Liver (tissue), 9 donors: Measurements from ENCODE around the gene RALGPS1. TPM values are rescaled to one million over a fixed set of nuclear protein-coding genes. Genes with fewer than 3 reads are reported as not detected.
A peak's percentile ranks its signal among the peaks of the same experiment; 100 is the strongest.

Experiments used
- DNase-seq: peaks from one replicate; pipeline ENCODE4 v3.0.0-alpha.2; 2017; ENCODE audit warnings: low spot score
- H3K27ac ChIP-seq, 2 donors: one replicate each; pipeline ENCODE4 v1.7.0; 2013; ENCODE audit warnings: inconsistent platforms in 2 of 2, low read length in 2 of 2, control low read depth in 1 of 2, low read depth in 1 of 2, mild to moderate bottlenecking in 1 of 2
- H3K27me3 ChIP-seq, 4 donors: one replicate each; pipeline versions ENCODE4 v1.6.1 to v1.7.0; 2013; ENCODE audit warnings: low read length in 3 of 4, inconsistent platforms in 1 of 4, mild to moderate bottlenecking in 1 of 4, moderate library complexity in 1 of 4; ENCODE audit not compliant: control insufficient read depth in 4 of 4, insufficient read depth in 4 of 4
- H3K36me3 ChIP-seq, 4 donors: one replicate each; pipeline versions ENCODE4 v1.6.1 to v1.7.0; 2013; ENCODE audit warnings: low read length in 3 of 4, mild to moderate bottlenecking in 3 of 4, low read depth in 1 of 4, moderate library complexity in 1 of 4; ENCODE audit not compliant: control insufficient read depth in 4 of 4, insufficient read depth in 3 of 4
- H3K4me1 ChIP-seq, 4 donors: one replicate each; pipeline versions ENCODE4 v1.6.1 to v1.7.0; 2013; ENCODE audit warnings: low read length in 3 of 4, mild to moderate bottlenecking in 3 of 4, moderate library complexity in 1 of 4; ENCODE audit not compliant: control insufficient read depth in 4 of 4, insufficient read depth in 4 of 4
- H3K4me3 ChIP-seq, 3 donors: one replicate each; pipeline versions ENCODE4 v1.6.1 to v1.7.0; 2013; ENCODE audit warnings: low read length in 3 of 3, control low read depth in 1 of 3, low read depth in 1 of 3, mild to moderate bottlenecking in 1 of 3
- H3K9ac ChIP-seq, 2 donors: one replicate each; pipeline ENCODE4 v1.7.0; 2013; ENCODE audit warnings: low read length in 2 of 2, mild to moderate bottlenecking in 2 of 2, moderate library complexity in 2 of 2, control low read depth in 1 of 2, low read depth in 1 of 2
- H3K9me3 ChIP-seq, 4 donors: one replicate each; pipeline versions ENCODE4 v1.6.1 to v1.7.0; 2013; ENCODE audit warnings: low read length in 3 of 4; ENCODE audit not compliant: control insufficient read depth in 4 of 4
- CTCF ChIP-seq: fragments of 150-350 bp; IDR thresholded peaks from 2 replicates; pipeline ENCODE4 v1.5.1; 2017; ENCODE audit warnings: improper control_type of control experiment, low read depth, low read length; ENCODE audit not compliant: missing input control
- EGR1 ChIP-seq, 2 donors: IDR thresholded peaks; 2 replicates each; pipeline ENCODE4 v1.6.1; 2016 to 2018; ENCODE audit warnings: antibody characterized with exemption in 2 of 2, low read depth in 2 of 2
- FOXA1 ChIP-seq: IDR thresholded peaks from 2 replicates; pipeline ENCODE4 v1.6.1; 2016; ENCODE audit warnings: antibody characterized with exemption
- FOXA2 ChIP-seq: IDR thresholded peaks from 2 replicates; pipeline ENCODE4 v1.6.1; 2016; ENCODE audit warnings: antibody characterized with exemption
- GABPA ChIP-seq, 2 donors: IDR thresholded peaks in 1 of 2; conservative IDR thresholded peaks in 1 of 2; 2 replicates each; pipeline ENCODE4 v1.6.1; 2016; ENCODE audit warnings: antibody characterized with exemption in 2 of 2, mild to moderate bottlenecking in 1 of 2, moderate library complexity in 1 of 2
- HNF4A ChIP-seq, 2 donors: conservative IDR thresholded peaks; 2 replicates each; pipeline ENCODE4 v1.6.1; 2016; ENCODE audit warnings: antibody characterized with exemption in 2 of 2, mild to moderate bottlenecking in 2 of 2
- HNF4G ChIP-seq: IDR thresholded peaks from 2 replicates; pipeline ENCODE4 v1.6.1; 2016; ENCODE audit warnings: antibody characterized with exemption
- JUND ChIP-seq, 2 donors: IDR thresholded peaks; 2 replicates each; pipeline ENCODE4 v1.6.1; 2016; ENCODE audit warnings: antibody characterized with exemption in 2 of 2
- NR2F2 ChIP-seq: IDR thresholded peaks from 2 replicates; pipeline ENCODE4 v1.6.1; 2016; ENCODE audit warnings: antibody characterized with exemption
- RXRA ChIP-seq, 2 donors: IDR thresholded peaks; 2 replicates each; pipeline ENCODE4 v1.6.1; 2017 to 2018; ENCODE audit warnings: antibody characterized with exemption in 2 of 2, mild to moderate bottlenecking in 1 of 2
- SP1 ChIP-seq: IDR thresholded peaks from 2 replicates; pipeline ENCODE4 v1.6.1; 2018; ENCODE audit warnings: antibody characterized with exemption, mild to moderate bottlenecking
- TAF1 ChIP-seq: conservative IDR thresholded peaks from 2 replicates; pipeline ENCODE4 v1.6.1; 2016; ENCODE audit warnings: antibody characterized with exemption, mild to moderate bottlenecking
- ZBTB33 ChIP-seq: IDR thresholded peaks from 2 replicates; pipeline ENCODE4 v1.6.1; 2016; ENCODE audit warnings: antibody characterized with exemption
- WGBS: extraction: QIAGEN DNeasy Blood & Tissue Kit; methylation state at CpG from one replicate; pipeline ENCODE4 v1.1.7; 2013; 5-methylcytosine and 5-hydroxymethylcytosine counted together
- polyA plus RNA-seq, 2 donors: library from polyadenylated mRNA; stranded (reverse) in 1 of 2; unstranded in 1 of 2; fragments of 200-250 nt in 1 of 2; fragments of >200 nt in 1 of 2; fragmentation: Nextera tagmentation in 1 of 2; extraction: Ambion mirVana in 1 of 2; gene quantifications; one replicate each; pipeline versions ENCODE4 v1.2.1 to v1.2.3, GENCODE V29; 2013 to 2015
- total RNA-seq, 2 donors: library from RNA; depleted of rRNA; stranded (reverse); fragments of >200 nt; gene quantifications; one replicate each; pipeline ENCODE4 v1.2.3, GENCODE V29; 2014
- TF ChIP-seq, protein P1 (sequence below): IDR thresholded peaks from 2 replicates; pipeline ENCODE4 v1.6.1; 2016; ENCODE audit warnings: antibody characterized with exemption
- TF ChIP-seq, protein P2 (sequence below): IDR thresholded peaks from 2 replicates; pipeline ENCODE4 v1.6.1; 2016; ENCODE audit warnings: antibody characterized with exemption
- donor health status: healthy.
- donor health status: healthy.
- donor health status: healthy.
- donor health status: healthy.
- donor health status: healthy.

RALGPS1 gene
- total and polyA plus RNA-seq, 4 donors = 1.4 to 2.7 (median 2.0) TPM

GRCh38 chr9:126919193-126919592 lies 4.6 kb downstream of the RALGPS1 start:
- H3K27ac ChIP-seq = no peak overlapping the region
- no peak for DNase-seq
- H3K36me3 ChIP-seq = no peaks in the 10 kb centered on the region
- H3K4me1 ChIP-seq = peaks cover 0 to 10% (median 7%) of the 10 kb centered on the region in 4 donors
- WGBS = 56% methylated on average over 1 of the region's 1 CpG
- no peak overlapping the region for H3K9ac ChIP-seq
- no peaks in the 10 kb centered on the region for H3K27me3 ChIP-seq
- no peaks in the 10 kb centered on the region for H3K9me3 ChIP-seq
- H3K4me3 ChIP-seq = no peak overlapping the region
- TF ChIP-seq RXRA (IDR thresholded peaks at IDR 0.05) = no peak
- TF ChIP-seq ZBTB33 = no peak
- TF ChIP-seq GABPA (IDR thresholded peaks at IDR 0.05 in 1 of 2, conservative IDR thresholded peaks at IDR 0.05 in 1 of 2) = no peak
- TF ChIP-seq, protein P1, sequence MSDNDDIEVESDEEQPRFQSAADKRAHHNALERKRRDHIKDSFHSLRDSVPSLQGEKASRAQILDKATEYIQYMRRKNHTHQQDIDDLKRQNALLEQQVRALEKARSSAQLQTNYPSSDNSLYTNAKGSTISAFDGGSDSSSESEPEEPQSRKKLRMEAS = no peak
- TF ChIP-seq NR2F2 = no peak
- no peak for TF ChIP-seq FOXA2
- peak; percentile 44 for TF ChIP-seq SP1
- TF ChIP-seq HNF4A (conservative IDR thresholded peaks at IDR 0.05) = peak; percentile 46 to 81
- TF ChIP-seq TAF1 = no peak
- no peak for TF ChIP-seq JUND (IDR thresholded peaks at IDR 0.05)
- no peak for TF ChIP-seq CTCF

DNA sequence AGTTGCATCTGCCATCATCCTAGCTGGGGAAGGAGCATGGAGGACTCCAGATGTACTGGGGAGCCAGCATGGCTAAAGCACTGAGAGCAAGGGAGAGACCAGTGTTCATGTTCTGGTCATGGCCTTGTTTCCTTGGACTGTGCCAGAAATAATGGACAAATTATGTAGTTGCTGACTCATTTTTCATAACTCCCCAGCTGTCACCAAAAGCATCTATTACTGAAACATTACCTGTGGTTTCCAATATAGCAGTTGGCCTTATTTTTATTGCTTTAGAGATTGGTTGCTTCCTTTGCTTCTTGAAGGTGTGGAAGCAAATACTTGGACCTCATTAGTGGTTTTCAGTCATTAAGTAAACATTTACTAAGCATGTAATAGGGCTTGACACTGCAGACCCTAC lies 11.3 kb downstream of the RALGPS1 start:
- H3K9ac ChIP-seq = no peak overlapping the region
- H3K4me3 ChIP-seq = no peak overlapping the region
- no peak for TF ChIP-seq JUND (IDR thresholded peaks at IDR 0.05)
- TF ChIP-seq EGR1 (IDR thresholded peaks at IDR 0.05; ENCODE audit: low read depth in 2 of 2) = no peak
- TF ChIP-seq HNF4G = no peak
- TF ChIP-seq RXRA (IDR thresholded peaks at IDR 0.05) = no peak
- TF ChIP-seq, protein P2, sequence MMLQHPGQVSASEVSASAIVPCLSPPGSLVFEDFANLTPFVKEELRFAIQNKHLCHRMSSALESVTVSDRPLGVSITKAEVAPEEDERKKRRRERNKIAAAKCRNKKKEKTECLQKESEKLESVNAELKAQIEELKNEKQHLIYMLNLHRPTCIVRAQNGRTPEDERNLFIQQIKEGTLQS = no peak
- no peak for TF ChIP-seq FOXA1
- no peak for TF ChIP-seq ZBTB33
- TF ChIP-seq FOXA2 = no peak
- TF ChIP-seq SP1 = no peak
- TF ChIP-seq HNF4A (conservative IDR thresholded peaks at IDR 0.05) = no peak
- no peak for DNase-seq
- no peaks in the 10 kb centered on the region for H3K9me3 ChIP-seq
- no peaks in the 10 kb centered on the region for H3K4me1 ChIP-seq
- no peaks in the 10 kb centered on the region for H3K27me3 ChIP-seq
- no peaks in the 10 kb centered on the region for H3K36me3 ChIP-seq
- no peak overlapping the region for H3K27ac ChIP-seq
